Activated CD8-positive, alpha-beta memory T cell treated with anti-CD3 and anti-CD28 coated beads for 48 hours (primary cell): ENCODE results near the gene POGLUT2.

Experiments
- DNase-seq, 3 experiments: peaks; one replicate each; pipeline ENCODE4 v3.0.0-alpha.2; 2020; ENCODE audit warnings: low read depth in 2 of 3, low spot score in 2 of 3

Gene POGLUT2

DNA sequence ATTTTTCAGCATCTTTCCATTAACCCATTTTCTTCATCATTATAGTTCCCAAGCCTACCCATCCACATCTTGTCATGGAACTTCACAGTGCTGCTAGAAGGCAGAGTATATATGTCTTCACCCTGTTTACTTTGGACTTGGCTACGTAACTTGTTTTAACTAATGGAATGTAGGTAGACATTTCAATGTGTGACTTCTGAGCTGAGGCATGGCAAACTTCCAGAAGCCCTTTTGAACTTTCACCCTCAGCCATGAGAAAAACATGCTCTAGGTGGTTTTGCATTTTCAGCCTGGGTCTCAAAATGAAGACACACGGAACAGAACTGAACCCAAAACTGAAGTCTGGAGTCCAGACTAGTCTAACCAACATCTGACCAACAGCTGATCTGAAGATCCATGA, 28.3 kb downstream of the POGLUT2 start:
- no peak for DNase-seq

DNA sequence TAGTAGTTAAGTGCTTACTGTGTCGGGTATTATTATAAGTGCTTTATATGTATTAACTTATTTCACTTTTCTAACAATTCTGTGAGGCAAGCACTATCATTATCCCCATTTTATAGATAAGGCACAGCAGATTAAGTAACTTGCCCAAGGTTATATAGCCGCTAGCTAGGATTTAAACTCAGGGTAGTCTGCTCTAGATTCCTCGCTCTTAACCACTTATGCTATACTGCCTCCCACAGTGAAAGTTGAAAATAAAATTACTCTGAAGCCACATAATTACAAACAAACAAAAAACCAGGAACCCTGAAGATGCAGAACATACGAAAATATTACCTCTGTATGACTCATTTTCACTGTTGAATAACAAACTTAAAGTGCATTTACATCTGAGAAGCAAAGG, 29.1 kb downstream of the POGLUT2 start:
- DNase-seq = no peak

DNA sequence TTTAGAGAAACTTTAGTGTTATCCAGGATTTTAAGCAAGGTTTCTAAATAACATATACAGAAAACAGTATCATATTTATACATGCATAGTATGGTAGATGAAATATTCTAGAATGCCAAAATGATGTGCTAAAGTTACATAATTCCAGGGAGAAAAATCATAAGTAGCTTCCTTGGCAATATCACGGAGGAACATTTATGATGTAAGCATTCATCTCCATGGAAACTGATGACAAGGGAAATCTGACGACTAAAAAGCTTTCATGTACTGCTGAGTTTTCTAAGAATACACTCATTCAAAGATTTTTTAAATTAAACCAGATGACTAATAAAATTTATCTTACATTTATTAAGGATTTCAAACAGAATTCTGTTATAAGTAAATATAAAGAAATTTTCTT, 29.9 kb downstream of the POGLUT2 start:
- DNase-seq = no peak

DNA sequence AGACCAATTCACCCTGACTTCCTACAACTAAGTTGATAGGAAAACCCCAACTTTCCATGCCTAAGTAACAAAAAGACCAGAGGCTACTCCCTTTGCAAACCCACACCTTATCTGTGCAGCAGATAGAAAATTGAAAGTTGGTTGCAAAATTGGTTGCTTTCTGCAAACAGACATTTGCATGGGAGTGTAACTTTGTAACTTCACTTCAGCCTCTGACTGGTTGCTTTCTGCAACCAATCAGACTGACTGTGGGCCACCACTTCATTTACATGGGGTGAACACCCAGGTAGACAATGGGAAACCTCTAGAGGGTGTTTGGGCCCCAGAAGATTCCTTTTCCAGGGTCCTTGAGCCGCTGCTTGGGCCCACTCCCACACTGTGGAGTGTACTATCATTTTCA, 35.0 kb downstream of the POGLUT2 start:
- no peak for DNase-seq

DNA sequence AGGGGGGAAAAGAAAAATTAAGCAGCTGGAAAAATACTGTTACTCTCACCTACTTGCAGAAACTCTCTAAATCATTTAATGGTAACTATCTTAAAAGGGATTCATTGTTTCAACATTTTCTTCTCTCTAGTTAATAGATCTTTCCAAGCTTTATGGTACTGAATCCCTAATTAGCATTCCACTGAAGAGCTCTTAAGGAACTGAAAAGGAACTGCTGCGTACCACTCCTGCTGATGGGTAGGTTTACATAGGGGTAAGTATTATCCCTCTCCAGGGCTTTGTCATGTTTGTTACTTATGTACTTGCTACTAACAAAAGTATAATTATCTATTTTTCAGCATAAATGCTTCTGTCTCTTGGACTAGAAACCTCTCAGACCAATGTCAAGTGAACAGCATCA, 37.7 kb downstream of the POGLUT2 start:
- DNase-seq = no peak

DNA sequence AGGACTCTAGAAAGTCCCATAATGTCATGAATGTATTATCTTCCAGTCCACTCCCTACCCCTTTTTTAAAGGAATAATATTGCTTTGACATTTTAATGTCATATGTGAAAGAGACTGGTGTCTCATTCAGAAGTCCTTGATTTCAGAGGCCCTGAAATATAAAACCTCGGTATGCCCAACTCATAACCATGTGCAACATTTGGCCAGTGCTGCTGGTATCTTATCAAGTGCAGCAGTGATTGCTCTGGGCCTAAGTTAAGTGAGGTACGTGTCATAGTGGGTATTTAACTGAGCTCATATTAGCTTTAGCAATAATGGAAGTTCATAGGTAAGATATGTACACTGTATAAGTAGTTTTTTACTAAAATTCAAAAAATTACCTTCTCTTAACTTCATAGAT, 39.9 kb downstream of the POGLUT2 start:
- no peak for DNase-seq

DNA sequence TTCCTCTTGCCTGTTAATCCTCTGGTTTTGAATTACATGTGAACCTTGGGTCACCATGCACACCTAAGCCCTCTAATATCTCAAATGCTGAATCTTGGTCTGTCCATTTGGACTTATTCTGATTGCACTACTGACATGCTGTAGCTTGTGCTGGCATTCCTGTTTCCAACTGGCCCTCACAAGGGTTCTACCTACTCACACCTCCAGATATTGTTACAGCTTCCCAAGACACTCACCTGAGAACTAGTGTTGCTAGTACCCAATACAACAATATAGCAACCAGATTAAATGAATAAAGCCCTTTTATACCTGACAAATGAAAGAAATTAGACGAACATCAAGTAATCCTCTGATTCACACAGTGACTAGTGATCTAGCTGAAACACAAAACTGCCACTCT, 41.8 kb downstream of the POGLUT2 start:
- no peak for DNase-seq

DNA sequence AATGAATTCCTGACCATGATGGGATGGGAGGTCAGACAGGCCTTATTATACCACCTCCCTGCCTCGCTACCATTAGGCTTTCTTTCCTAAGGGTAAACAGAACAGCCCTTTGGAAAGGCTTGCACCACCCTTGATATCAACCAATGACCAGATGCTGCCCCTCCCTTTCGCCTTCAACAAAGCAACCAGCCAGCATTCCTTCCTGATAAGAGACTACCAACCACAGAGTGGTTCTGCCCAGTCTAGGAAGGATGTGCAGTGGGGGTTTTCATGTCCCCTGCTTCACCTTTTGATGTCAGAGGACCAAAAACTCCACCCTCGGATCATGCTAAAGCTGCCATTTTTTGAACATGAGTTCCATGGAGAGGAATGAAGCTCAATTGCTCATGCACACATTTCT, 46.9 kb downstream of the POGLUT2 start:
- DNase-seq = no peak

DNA sequence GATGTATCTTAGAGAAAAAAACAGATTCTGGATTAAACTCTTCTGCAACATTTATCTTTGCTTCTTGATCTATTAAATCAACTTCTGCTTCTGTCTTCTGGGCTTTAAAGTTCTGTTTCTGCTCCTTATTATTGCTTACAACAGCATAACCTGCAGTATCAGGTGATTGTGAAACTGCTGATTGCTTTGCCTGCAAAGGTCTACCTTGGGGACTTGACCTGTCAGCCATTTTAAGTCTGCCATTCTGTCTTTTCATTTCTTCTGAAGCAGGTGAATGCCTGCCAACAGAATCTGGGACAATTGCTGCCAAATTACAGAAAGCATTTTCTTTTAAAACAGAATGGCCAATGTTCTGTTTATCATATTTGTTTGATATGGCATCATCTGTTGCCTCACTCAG, 56.3 kb downstream of the POGLUT2 start:
- DNase-seq = no peak

DNA sequence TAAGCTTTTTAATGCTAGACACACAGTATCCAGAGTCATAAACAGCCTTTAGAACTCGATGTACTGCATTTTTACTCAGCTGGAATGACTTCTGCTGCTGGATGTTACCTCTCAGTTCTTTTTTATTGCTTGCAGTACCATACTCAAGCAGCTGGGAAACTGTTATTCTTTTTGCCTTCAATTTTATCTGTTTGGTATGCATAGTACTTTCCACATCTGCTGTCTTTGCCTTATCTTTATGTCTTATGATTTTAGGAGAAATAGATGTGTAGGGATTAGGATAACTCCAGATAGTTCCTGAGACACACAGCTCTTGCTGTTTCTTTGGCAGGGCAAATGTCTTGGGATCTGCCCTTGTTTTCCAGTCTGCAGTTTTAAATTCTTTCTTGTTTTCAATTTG, 56.7 kb downstream of the POGLUT2 start:
- no peak for DNase-seq
